Caco-2 (cell line): ENCODE measurements around the gene ARAP1. TPM values are rescaled to one million over a fixed set of nuclear protein-coding genes. Genes with fewer than 3 reads are reported as not detected.

Experiments
- BruUV-seq: library from RNA; stranded (reverse); fragments of 400-500 nt; replicated peaks from 2 replicates; lab custom pipeline; 2021; lab: Mats Ljungman, UMichigan
- CTCF ChIA-PET: fragments of 300-600 bp; sonication (Branson Sonifier 250); formaldehyde crosslinking; loops from one replicate; lab custom pipeline; 2022; ENCODE audit warnings: antibody characterized with exemption; lab: Charles Lee
- POLR2A ChIA-PET: fragments of 300-600 bp; sonication (Branson Sonifier 250); formaldehyde crosslinking; loops from one replicate; lab custom pipeline; 2022; ENCODE audit warnings: antibody characterized with exemption; lab: Charles Lee
- DNase-seq, 2 experiments: peaks; one replicate each; pipeline versions ENCODE4 v3.0.0 to v3.0.0-alpha.2; 2020 to 2022
- H3K27me3 ChIP-seq: replicated peaks from 2 replicates; pipeline ENCODE4 v1.6.0; 2011; ENCODE audit warnings: low read length; ENCODE audit not compliant: control insufficient read depth, insufficient read depth
- H3K36me3 ChIP-seq: 2 replicates; pipeline ENCODE4 v1.5.1; 2011; ENCODE audit warnings: low read length; ENCODE audit not compliant: control insufficient read depth, insufficient read depth
- H3K4me1 ChIP-seq: fragments of 250-450 bp; sonication (Bioruptor Pico); 2 replicates; pipeline ENCODE4 v1.5.1; 2020; ENCODE audit warnings: mild to moderate bottlenecking
- H3K4me3 ChIP-seq: 2 replicates; pipeline ENCODE4 v1.5.1; 2011; ENCODE audit warnings: low read depth, mild to moderate bottlenecking, control low read depth, low read length
- H3K9me3 ChIP-seq: fragments of 250-450 bp; sonication (Bioruptor Pico); 2 replicates; pipeline ENCODE4 v1.5.1; 2020; ENCODE audit warnings: mild to moderate bottlenecking, moderate library complexity
- H3K27ac Mint-ChIP-seq: one replicate; pipeline ENCODE4 v1.8.0; 2022; ENCODE audit warnings: mixed read lengths; ENCODE audit not compliant: unreplicated experiment
- H3K27me3 Mint-ChIP-seq: one replicate; pipeline ENCODE4 v1.8.0; 2022; ENCODE audit warnings: mixed read lengths; ENCODE audit not compliant: insufficient read depth, unreplicated experiment
- H3K36me3 Mint-ChIP-seq: one replicate; pipeline ENCODE4 v1.8.0; 2022; ENCODE audit warnings: mild to moderate bottlenecking, mixed read lengths; ENCODE audit not compliant: insufficient read depth, unreplicated experiment
- H3K4me1 Mint-ChIP-seq: one replicate; pipeline ENCODE4 v1.8.0; 2022; ENCODE audit warnings: low read depth, mixed read lengths; ENCODE audit not compliant: unreplicated experiment
- H3K4me3 Mint-ChIP-seq: one replicate; pipeline ENCODE4 v1.8.0; 2022; ENCODE audit warnings: mild to moderate bottlenecking, moderate library complexity, mixed read lengths; ENCODE audit not compliant: unreplicated experiment
- H3K9me3 Mint-ChIP-seq: one replicate; pipeline ENCODE4 v1.8.0; 2022; ENCODE audit warnings: mixed read lengths; ENCODE audit not compliant: unreplicated experiment
- CTCF ChIP-seq, 2 experiments: fragments of 200-600 bp in 1 of 2; IDR thresholded peaks; 1 replicate in 1 of 2; 2 replicates in 1 of 2; pipeline versions ENCODE4 v1.5.1 to v1.8.0; 2011 to 2022; ENCODE audit warnings: antibody characterized with exemption in 1 of 2, control low read depth in 1 of 2, inconsistent platforms in 1 of 2, low read depth in 1 of 2, low read length in 1 of 2, mild to moderate bottlenecking in 1 of 2, moderate library complexity in 1 of 2; ENCODE audit not compliant: insufficient read depth in 1 of 2, severe bottlenecking in 1 of 2, unreplicated experiment in 1 of 2
- intact Hi-C: fragments of 100-400 bp; cut with micrococcal nuclease; formaldehyde crosslinking; loops from one replicate; pipeline ENCODE4 v1.10.0; 2022; ENCODE audit not compliant: unreplicated experiment
- total RNA-seq: library from RNA; stranded (reverse); gene quantifications from 2 replicates; pipeline ENCODE4 v1.2.3, GENCODE V29; 2022

Gene ARAP1
- total RNA-seq, 1 experiment from 2014 or later, result 87.1 TPM

GRCh38 chr11:72788241-72788640 is 36.0 kb upstream of the ARAP1 start:
- peaks cover 20% of the 10 kb centered on the region for H3K36me3 Mint-ChIP-seq
- H3K27ac Mint-ChIP-seq, result peak overlapping the region; percentile 99
- H3K4me3 Mint-ChIP-seq, result peak overlapping the region; percentile 50
- H3K9me3 Mint-ChIP-seq, result no peaks in the 10 kb centered on the region
- BruUV-seq, result no TSS peak
- ChIA-PET CTCF (interaction anchor here (0.8 to 1.1 kb wide), 2 partner anchors 9 to 354 kb away, joined by 3 read pairs; partner anchors contain the start of gene FCHSD2), POLR2A (no interaction called here)
- no peaks in the 10 kb centered on the region for H3K27me3 ChIP-seq
- H3K27me3 Mint-ChIP-seq, result no peaks in the 10 kb centered on the region
- no peaks in the 10 kb centered on the region for H3K9me3 ChIP-seq
- DNase-seq, result peak; percentile 57 to 81
- TF ChIP-seq CTCF (IDR thresholded peaks at IDR 0.05; ENCODE audit: insufficient read depth in 1 of 2, low read depth in 1 of 2, low read length in 1 of 2, severe bottlenecking in 1 of 2, unreplicated experiment in 1 of 2), result no peak
- no peak overlapping the region for H3K4me3 ChIP-seq
- H3K4me1 Mint-ChIP-seq, result peaks cover 59% of the 10 kb centered on the region
- 0 out of 2 replicates have a peak, but pooled peaks cover 2% of the 10 kb centered on the region for H3K36me3 ChIP-seq
- intact Hi-C loops, result no loop called here
- H3K4me1 ChIP-seq, result peaks cover 67% of the 10 kb centered on the region

- DNase-seq, result peak; percentile 90 to 98
- intact Hi-C loops, result no loop called here
- no peaks in the 10 kb centered on the region for H3K9me3 ChIP-seq
- Mint-ChIP-seq H3K27me3 (no peaks in the 10 kb centered on the region), H3K4me1 (peaks cover 67% of the 10 kb centered on the region), H3K36me3 (peaks cover 23% of the 10 kb centered on the region), H3K4me3 (peak overlapping the region; percentile 50), H3K27ac (peak overlapping the region; percentile 99), H3K9me3 (no peaks in the 10 kb centered on the region)
- peak; percentile 65 to 72 for TF ChIP-seq CTCF (IDR thresholded peaks at IDR 0.05; ENCODE audit: insufficient read depth in 1 of 2, low read depth in 1 of 2, low read length in 1 of 2, severe bottlenecking in 1 of 2, unreplicated experiment in 1 of 2)
- H3K4me1 ChIP-seq, result peaks cover 75% of the 10 kb centered on the region
- ChIA-PET POLR2A (interaction anchor here (0.7 to 2.8 kb wide), 4 partner anchors 11 to 592 kb away, joined by 3 to 33 read pairs (median 8); no protein-coding TSS in a partner anchor), CTCF (interaction anchor here (0.7 to 2.6 kb wide), 10 partner anchors 8 to 316 kb away, joined by 3 to 32 read pairs (median 8); no protein-coding TSS in a partner anchor)
- no peak overlapping the region; the same call in 1 of the 2 replicates for H3K4me3 ChIP-seq
- H3K36me3 ChIP-seq, result 0 out of 2 replicates have a peak, but pooled peaks cover 2% of the 10 kb centered on the region
- BruUV-seq, result no TSS peak
- H3K27me3 ChIP-seq, result no peaks in the 10 kb centered on the region
These were observed 35.3 kb upstream of the ARAP1 start for GRCh38 chr11:72787216-72788104.
